Activated naive CD4-positive, alpha-beta T cell treated with anti-CD3 and anti-CD28 coated beads, Interleukin-2, amount 50 U/mL, for 16 hours (primary cell): ENCODE results near the gene PIGB.
"Not testable (repeated sequence)": the region's sequence is repeated elsewhere in the genome, so short reads cannot be mapped to it uniquely, and the experiment has no call there.

ENCODE experiments used
- DNase-seq: peaks from one replicate; pipeline ENCODE4 v3.0.0-alpha.2; 2020

The PIGB gene

DNA sequence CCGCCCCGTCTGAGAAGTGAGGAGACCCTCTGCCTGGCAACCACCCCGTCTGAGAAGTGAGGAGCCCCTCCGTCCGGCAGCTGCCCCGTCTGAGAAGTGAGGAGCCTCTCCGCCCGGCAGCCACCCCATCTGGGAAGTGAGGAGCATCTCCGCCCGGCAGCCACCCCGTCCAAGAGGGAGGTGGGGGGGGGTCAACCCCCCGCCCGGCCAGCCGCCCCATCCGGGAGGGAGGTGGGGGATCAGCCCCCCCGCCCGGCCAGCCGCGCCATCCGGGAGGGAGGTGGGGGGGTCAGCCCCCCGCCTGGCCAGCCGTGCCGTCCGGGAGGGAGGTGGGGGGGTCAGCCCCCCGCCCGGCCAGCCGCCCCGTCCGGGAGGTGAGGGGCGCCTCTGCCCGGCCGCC, 16.2 kb upstream of the PIGB start:
- DNase-seq, result not testable (repeated sequence)

- no peak for DNase-seq
Observed at GRCh38 chr15:55319537-55320237, 665 bp downstream of the PIGB start.

DNA sequence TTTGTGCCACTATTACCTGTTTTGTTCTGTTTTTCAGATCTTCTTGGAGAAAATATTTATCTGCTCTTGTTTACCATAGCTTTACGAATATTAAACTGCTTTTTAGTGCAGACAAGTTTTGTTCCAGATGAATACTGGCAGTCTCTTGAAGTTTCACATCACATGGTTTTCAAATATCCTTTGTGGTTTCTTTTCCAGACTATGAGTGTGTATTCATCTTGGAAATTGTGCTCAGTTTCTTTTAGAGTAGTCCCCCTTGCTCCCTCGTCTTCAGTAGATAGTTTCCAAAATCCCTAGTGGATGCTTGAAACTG, 1.2 kb downstream of the PIGB start:
- DNase-seq, result no peak

DNA sequence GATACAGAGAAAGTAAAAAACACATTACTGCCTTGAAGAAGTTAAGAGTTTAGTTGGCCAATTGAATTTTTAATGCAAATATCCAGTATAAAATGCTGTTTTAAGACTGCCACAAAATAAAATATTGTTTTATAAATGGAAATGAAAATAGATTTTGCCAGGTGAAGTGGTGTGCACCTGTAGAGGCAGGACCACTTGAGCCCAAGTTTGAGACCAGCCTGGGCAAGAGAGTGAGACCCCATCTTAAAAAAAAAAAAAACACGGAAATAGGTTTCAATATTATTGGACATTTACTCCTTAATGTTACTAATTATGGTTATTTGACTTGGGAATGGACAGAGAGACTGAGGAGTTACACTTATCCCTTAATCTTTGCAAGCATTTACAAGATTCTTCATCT, 1.9 kb downstream of the PIGB start:
- no peak for DNase-seq

DNA sequence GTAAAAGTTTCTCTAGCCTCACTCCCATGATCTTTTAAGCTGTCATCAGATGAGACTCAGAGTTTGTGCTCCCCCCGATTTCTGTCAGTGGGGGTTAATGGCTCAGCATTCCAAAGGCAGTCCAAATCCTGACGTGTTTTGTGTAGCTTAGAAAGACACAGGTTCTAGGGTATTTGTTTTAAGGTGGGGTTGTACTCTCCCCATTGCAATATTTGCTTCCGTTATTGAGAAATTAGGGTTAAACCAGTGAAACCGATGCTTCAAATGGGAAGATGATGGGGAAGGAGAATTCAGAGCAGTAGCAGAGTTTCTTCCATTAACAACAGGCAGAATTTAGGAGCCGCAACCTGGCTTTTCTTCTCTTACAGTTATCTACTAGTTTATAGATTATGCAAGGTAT, 3.4 kb downstream of the PIGB start:
- no peak for DNase-seq

DNA sequence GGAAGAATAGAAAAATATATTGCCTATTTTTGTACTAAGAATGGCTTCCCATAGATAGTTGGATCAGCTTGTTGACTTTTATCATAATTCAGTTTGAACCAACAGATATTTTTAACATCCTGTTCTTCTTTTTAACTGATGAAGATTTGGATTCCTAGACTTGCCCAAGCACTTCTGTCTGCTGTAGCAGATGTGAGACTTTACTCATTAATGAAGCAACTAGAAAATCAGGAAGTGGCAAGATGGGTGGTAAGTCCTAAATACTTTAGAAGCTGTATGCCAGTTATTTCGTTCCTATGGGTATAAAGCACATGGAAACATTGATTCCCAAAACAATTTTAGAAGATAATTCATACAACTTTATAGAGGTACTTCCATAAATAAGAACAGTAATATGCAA, 8.4 kb downstream of the PIGB start:
- DNase-seq, result no peak

DNA sequence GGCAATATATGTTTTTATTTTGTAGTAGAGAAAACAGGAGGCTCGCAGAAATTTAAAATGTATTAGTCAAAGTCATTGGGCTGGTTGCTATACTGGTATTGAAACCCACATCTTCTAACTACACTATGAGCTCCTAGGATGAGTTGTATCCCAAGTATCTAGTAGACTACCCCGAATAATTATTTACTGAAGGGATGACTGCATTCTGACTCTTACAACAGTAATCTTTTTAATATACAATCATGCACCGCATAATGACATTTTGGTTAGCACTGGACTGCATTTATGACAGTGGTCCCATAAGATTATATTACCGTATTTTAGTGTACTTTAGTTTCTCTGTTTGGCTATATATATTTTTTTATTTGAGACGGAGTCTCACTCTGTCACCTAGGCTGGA, 15.3 kb downstream of the PIGB start:
- no peak for DNase-seq

DNA sequence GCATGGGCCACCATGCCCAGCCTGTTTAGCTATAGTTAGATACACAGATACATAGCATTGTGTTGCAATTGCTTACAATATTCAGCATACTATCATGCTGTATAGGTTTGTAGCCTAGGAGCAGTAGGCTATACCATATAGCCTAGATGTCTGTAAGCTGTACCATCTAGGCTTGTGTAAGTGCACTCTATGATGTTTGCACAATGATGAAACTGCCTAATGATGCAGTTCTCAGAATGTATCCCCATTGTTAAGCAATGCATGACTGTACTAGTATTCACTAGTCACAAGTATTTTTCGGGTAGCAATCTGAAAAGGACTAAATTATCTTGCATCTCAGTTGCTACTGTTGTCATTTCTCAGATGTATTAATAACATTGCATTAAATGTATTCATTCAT, 16.0 kb downstream of the PIGB start:
- DNase-seq, result no peak

DNA sequence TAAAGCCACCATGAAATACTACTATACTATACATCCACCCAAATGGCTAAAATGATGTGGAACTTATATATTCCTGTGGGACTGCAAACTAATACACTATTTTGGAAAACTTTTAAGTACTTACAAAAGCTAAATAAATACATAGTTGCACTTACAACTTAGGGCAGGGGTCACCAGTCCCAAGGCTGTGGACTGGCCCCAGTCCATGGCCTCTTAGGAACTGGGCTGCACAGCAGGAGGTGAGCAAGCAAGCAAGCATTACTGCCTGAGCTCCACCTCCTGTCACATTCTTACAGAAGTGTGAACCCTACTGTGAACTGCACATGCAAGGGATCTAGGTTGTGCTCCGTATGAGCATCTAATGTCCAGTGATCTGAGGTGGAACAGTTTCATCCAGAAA, 18.1 kb downstream of the PIGB start:
- no peak for DNase-seq

- DNase-seq, result no peak
Observed at GRCh38 chr15:55343168-55343567, 24.1 kb downstream of the PIGB start.

GRCh38 chr15:55344206-55344605, 25.2 kb downstream of the PIGB start:
- DNase-seq, result no peak

DNA sequence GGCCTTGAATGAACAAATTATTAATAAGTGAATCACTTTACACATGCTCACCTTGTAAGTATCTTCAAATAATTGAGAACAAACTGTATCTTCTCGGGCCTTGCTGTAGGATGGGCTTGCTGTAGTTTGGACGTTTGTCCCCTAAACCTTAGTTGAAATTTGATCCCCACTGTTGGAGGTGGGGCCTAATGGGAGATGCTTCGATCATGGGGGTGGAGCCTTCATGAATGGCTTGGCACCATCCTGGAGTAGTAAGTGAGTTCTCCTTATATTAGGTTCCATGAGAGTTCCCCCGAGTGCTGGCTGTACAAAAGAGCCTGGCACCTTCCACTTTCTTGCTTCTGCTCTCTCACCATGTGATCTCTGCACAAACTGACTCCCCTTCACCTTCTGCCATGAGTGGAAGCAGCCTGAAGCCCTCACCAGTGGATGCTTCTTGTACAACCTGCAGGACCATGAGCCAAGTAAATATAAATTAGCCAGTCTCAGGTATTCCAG, 29.3 kb downstream of the PIGB start:
- DNase-seq, result no peak

DNA sequence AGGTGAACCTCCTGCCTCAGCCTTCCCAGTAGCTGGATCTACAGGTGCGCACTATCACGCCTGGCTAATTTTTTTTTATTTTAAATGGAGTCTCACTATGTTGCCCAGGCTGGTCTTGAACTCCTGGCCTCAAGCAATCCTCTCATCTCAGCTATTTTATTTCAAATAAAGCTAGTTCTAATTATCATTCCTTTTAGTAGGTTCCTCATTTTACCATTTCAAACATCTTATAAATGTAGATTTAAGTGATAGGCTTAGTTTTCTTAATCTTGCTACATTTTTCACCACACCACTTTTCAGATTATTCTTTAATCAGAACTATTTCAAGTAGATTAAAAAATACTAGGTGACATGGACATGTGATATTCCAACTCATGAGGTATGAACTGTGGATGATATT, 30.3 kb downstream of the PIGB start:
- no peak for DNase-seq

GRCh38 chr15:55353025-55353424, 34.0 kb downstream of the PIGB start:
- no peak for DNase-seq

DNA sequence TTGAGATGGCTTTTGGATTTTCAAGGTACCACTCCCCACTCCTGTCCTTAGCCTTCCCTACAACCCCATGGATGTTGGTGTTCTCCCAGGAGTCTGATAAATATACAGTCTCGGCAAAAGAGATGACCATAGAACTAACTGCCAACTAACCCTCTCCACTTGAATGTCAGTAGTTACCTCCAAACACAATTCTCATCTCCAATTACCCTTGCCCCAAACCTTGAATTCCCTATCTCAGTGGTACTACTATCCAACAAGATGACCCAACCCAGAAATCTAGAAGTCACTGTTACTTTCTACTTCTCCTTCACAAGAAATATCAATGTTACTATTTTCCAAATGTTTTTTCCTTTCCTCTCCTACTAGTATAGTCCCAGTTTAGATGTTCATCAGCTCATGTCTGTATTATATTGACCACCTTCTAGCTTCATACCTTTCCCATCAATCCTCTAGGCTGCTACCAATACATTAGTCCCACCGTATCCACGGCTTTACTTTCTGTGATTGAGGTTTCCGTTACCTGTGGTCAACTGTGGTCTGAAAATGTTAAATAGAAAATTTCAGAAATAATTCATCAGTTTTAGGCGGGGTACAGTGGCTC, 38.1 kb downstream of the PIGB start:
- no peak for DNase-seq

GRCh38 chr15:55357774-55358173, 38.8 kb downstream of the PIGB start:
- DNase-seq, result no peak

GRCh38 chr15:55358471-55358870, 39.4 kb downstream of the PIGB start:
- no peak for DNase-seq

- no peak for DNase-seq
Observed at GRCh38 chr15:55360256-55360655, 41.2 kb downstream of the PIGB start.

DNA sequence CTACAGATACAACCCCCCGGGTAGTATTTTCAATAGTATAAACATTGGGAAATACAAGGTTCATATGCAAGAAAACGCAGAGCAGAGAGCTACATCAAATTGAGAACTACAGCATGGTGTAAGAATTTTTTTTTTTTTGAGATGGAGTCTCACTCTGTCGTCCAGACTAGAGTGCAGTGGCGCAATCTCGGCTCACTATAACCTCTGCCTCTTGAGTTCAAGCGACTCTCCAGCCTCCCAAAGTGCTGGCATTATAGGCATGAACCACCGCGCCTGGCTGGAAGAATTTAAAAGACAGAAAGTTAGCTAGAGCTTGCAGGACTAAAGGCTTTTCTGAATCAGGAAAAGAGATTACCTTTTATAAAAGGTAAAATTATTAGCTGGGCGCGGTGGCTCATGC, 42.0 kb downstream of the PIGB start:
- no peak for DNase-seq

- no peak for DNase-seq
Observed at GRCh38 chr15:55362641-55363040, 43.6 kb downstream of the PIGB start.

DNA sequence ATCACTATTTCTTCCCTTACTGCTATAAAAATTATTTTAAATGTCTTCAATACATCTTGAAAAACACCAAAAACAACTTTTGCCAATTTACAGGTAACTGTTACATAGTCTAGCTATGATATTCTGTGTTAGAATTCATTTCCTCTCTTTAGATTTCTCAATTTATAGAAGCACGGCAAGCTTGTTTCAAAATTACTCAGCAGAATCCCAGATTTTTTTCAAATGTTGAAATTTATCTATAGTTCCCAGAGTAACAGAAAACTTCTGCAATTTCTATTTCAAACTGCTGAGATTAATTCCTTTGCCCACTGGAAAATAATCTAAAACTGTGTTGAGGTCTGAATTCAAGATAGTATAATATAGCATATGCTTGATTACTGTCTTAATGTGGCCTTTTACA, 48.0 kb downstream of the PIGB start:
- no peak for DNase-seq

- DNase-seq, result no peak
Observed at GRCh38 chr15:55372701-55373440, 53.8 kb downstream of the PIGB start.

GRCh38 chr15:55379095-55379494, 60.1 kb downstream of the PIGB start:
- DNase-seq, result no peak

GRCh38 chr15:55381595-55381994, 62.6 kb downstream of the PIGB start:
- no peak for DNase-seq
